Spleen (tissue), 7 donors: ENCODE results near the gene PPP1R16B.

Experiments
- CTCF ChIP-seq, 11 experiments: fragments of 200-600 bp in 7 of 11; fragments of 450-650 bp in 4 of 11; sonication (generic) in 4 of 11; IDR thresholded peaks in 8 of 11; conservative IDR thresholded peaks in 3 of 11; 1 replicate in 7 of 11; 2 replicates in 4 of 11; pipeline versions ENCODE4 v1.4.0 to v1.8.0; 2016 to 2021; ENCODE audit warnings: antibody characterized with exemption in 11 of 11, inconsistent platforms in 4 of 11, mild to moderate bottlenecking in 1 of 11
- POLR2AphosphoS5 ChIP-seq, 3 donors: sonication (generic); formaldehyde crosslinking; IDR thresholded peaks; one replicate each; pipeline ENCODE4 v1.5.1; 2017; ENCODE audit warnings: antibody characterized with exemption in 3 of 3
- donor health status: DM: no; HTN: no; CAD: no; lungs with moderate emphysema.
- donor health status: DM: no; HTN: no; CAD: no.
- donor health status: DM: no; HTN: no; CAD: no.

DNA sequence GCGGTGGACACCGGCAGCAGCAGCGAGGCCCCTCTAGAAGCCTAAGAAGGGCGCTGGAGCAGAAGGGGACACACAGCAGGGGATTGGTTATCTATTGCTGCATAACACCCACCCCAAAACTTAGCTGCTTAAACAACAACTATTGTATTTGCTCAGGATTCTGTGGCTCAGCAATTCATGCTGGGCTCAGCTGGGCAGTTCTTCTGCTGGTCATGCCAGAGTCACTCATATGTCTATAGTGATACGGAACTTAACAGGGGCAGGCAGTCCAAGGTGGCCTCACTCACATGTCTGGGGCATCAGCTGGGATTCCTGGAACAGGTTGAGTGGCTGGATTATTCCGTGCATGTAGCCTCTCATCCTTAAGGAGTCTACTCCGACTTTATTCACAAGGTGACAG is 17.6 kb upstream of the PPP1R16B start:
- TF ChIP-seq POLR2AphosphoS5 (IDR thresholded peaks at IDR 0.05), result no peak
- no peak for TF ChIP-seq CTCF (IDR thresholded peaks at IDR 0.05 in 8 of 11, conservative IDR thresholded peaks at IDR 0.05 in 3 of 11)
